Astrocyte of the spinal cord (primary cell): ENCODE results near the gene RFPL3.

Source experiments
- DNase-seq: peaks from one replicate; pipeline ENCODE4 v3.0.0; 2011; ENCODE audit warnings: low read depth, low spot score
- H3K4me3 ChIP-seq: 2 replicates; pipeline ENCODE4 v1.5.1; 2011; ENCODE audit warnings: low read depth, mild to moderate bottlenecking, low read length, moderate library complexity
- in situ Hi-C: cut with HindIII; loops from 2 replicates; pipeline ENCODE4 v1.10.0; 2017; ENCODE audit warnings: low sequenced_read_pairs
- TF ChIP-seq, protein P1 (sequence below): IDR thresholded peaks from 2 replicates; pipeline ENCODE4 v1.5.1; 2012; ENCODE audit warnings: low read depth, mild to moderate bottlenecking, low read length, inconsistent platforms

The RFPL3 gene

DNA sequence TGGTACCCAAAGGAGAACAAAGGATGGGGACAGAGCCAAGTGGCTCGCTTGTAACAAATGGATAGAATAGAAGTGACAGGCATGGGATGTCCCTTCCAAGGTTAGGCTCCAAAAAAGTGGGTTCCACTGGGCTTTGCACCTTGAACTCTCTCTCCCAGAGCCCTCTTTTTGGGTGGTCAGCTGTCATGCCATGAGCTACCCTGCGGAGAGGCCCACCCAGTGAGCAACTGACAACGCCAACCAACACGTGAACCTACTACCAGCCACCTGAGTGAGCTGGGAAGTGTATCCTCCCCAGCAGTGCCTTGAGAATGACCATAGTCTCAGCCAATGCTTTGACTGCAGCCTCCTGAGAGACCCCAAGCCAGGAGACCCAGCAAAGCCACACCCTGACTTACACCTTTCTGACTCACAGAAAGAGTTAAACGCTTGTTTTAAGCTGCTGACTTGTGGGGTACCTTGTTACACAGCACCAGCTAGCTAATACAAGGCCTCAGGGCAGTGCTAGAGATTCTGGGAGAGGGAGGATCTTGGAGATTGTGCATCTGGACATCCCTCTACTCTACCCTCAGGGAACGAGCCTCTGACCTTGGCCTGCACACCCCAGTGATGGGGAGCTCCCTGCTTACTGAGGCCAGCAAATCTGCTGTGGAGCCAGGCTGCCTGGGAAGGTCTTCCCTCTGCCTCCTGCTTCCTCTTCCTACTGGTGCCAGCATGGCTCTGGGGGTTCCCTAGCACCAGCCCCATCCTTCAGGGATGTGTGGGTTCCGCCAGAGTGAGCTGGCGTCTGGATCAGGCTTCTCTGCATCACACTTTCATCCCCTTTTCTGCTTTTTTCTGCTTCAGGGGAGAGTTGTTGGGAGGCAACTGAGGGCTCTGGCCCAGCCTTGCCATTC lies 29.1 kb upstream of the RFPL3 start:
- no peak overlapping the region for H3K4me3 ChIP-seq
- no peak for DNase-seq
- in situ Hi-C loops, result no loop called here
- TF ChIP-seq, protein P1, sequence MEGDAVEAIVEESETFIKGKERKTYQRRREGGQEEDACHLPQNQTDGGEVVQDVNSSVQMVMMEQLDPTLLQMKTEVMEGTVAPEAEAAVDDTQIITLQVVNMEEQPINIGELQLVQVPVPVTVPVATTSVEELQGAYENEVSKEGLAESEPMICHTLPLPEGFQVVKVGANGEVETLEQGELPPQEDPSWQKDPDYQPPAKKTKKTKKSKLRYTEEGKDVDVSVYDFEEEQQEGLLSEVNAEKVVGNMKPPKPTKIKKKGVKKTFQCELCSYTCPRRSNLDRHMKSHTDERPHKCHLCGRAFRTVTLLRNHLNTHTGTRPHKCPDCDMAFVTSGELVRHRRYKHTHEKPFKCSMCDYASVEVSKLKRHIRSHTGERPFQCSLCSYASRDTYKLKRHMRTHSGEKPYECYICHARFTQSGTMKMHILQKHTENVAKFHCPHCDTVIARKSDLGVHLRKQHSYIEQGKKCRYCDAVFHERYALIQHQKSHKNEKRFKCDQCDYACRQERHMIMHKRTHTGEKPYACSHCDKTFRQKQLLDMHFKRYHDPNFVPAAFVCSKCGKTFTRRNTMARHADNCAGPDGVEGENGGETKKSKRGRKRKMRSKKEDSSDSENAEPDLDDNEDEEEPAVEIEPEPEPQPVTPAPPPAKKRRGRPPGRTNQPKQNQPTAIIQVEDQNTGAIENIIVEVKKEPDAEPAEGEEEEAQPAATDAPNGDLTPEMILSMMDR, result no peak

DNA sequence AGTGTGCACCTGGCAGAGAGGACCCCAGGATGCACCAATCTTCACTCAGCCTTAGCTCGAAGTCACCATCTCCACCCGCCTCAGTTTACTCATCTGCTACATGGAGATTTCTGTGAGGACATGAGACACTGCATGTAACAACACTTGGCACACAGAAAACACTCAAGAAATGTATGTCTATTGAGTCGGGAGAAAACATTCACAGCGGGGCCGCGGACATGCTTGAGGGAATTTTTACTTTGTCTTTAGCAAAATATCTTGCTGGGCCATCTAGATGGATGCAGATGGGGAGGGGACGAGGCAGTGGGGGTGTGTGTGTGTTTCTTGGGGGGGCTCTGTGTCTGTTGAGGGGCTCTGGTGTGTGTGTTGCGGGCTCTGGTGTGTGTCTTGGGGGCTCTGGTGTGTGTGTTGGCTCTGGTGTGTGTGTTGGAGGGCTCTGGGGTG lies 28.4 kb upstream of the RFPL3 start:
- no peak for DNase-seq
- in situ Hi-C loops, result no loop called here
- TF ChIP-seq, protein P1, result no peak
- H3K4me3 ChIP-seq, result no peak overlapping the region

DNA sequence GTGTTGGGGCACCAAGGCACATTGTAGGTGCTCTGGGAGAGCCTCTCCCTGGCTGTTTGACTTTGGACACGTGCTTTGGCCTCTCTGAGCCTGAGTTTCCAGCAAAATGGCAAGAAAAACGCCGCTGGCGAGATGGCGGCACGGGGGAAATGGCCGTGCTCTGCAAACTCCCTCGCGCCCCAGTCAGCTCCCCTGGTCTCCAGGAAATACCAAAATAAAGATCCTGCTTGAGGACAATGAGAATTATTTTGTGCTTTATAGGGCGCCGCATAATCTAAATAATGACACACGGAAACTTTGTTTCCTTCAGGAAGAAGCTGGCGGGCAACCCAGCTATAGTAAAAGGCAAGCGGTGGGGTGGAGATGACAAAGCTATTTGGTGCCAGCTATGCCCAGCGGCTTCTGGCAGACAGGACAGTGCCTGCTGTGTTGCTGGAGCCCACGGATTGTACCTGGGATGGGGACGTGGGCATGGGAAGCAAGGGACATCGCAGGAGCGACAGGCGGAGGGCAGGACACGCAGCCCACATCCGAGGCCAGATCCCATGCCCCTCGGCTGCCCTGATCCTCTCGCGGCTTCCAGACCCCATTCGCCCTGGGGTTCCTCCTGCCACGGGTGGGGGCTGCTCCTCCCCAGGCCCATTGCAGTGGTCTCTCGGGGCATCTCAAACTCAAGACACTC lies 26.3 kb upstream of the RFPL3 start:
- no peak for DNase-seq

DNA sequence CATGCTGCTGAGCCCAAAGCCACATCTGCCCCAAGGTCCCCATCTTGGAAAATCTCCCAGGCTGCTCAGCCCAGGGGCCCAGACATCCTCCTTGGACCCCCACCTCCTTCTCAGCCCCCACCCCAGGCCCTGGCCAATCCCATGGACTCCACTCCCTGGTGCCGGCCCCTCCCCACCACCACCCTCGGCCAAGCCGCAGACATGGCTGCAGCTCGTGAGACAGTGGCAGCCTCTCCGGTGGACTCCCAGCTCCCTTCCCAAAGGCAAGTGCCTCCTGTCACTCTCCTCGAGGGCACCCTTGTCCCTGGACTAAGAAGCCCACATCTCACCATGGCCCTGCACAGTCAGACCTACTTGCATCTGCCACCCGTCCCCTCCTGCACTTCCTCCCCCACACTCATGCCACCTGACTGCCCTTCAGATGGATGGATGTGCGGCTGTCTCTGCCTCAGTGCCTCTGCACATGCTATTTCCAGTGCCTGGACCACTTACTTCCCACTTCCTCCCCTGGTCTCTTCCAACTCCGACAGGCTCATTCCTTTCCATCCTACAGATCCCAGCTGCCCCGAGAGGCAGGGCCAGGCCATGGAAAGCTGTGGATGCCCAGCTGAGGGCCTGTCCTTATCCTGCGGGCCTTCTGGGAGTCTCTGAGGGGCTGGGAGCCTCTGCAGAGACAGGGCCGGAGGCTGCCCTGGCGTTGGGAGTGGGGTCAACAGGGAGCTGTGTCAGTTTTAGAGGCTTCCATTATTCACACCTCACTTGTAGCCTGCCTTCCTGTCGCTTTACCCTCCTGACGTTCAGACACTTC lies 25.5 kb upstream of the RFPL3 start:
- DNase-seq, result no peak
- TF ChIP-seq, protein P1, result no peak
- no peak overlapping the region for H3K4me3 ChIP-seq
- in situ Hi-C loops, result no loop called here

More for the DNA sequence above, 26.3 kb upstream of the RFPL3 start:
- in situ Hi-C loops, result no loop called here
- TF ChIP-seq, protein P1, result no peak
- H3K4me3 ChIP-seq, result no peak overlapping the region

DNA sequence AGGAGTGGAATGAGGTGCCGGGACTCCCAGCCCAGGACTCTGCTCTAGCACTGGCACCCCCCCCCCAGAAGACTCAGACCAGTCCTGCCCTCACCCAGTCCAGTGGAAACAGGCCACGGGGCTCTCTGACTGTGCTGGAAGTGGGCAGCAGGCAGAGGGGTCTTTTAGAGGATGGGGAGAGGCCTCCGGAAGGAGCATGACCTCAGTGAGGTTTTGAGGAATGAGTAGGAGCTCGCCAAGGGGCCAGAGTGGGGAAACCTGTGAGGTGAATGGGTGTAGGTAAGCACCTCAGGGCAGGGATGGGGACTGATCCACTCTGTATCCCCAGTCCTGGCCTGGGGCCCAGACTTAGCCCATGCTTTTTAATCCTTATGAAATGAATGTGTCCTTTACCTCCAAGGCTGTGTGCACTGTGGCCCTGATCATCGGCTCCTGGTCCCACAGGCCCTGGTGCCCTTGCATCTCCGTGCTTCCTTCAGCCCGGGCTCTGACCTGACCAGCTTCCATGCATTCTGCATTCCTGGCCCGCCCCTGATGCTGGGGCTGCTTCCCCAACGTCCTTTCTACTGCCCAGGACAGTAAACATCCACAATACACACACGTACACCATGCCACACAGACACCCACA lies 24.4 kb upstream of the RFPL3 start:
- no peak for DNase-seq
- in situ Hi-C loops, result no loop called here
- H3K4me3 ChIP-seq, result no peak overlapping the region
- TF ChIP-seq, protein P1, result no peak
